C4-2B (cell line): Measurements from ENCODE around the gene C2CD5.

Source experiments
- CTCF ChIP-seq: fragments of 450-650 bp; conservative IDR thresholded peaks from 2 replicates; pipeline ENCODE4 v1.5.1; 2017; ENCODE audit warnings: mild to moderate bottlenecking
- ZFX ChIP-seq: fragments of 450-650 bp; IDR thresholded peaks from 2 replicates; pipeline ENCODE4 v1.6.1; 2017

GRCh38 chr12:22415342-22416309 lies 128.7 kb downstream of the C2CD5 start:
- TF ChIP-seq CTCF (no peak), ZFX (no peak)
